B cell (primary cell): ENCODE data around the gene RPL34. TPM values are rescaled to one million over a fixed set of nuclear protein-coding genes. Genes with fewer than 3 reads are reported as not detected.

Source experiments
- ATAC-seq: fragments of 200-7000 bp; cut with Tn5 transposase; one replicate; pipeline ENCODE4 v1.10.0; 2021; ENCODE audit warnings: low read depth, mild to moderate bottlenecking, moderate number of reproducible peaks, moderate library complexity
- CTCF ChIA-PET: fragments of 350-600 bp; sonication (Branson Sonifier 250); formaldehyde crosslinking; loops from one replicate; lab custom pipeline; 2021; ENCODE audit warnings: antibody characterized with exemption, inconsistent platforms; lab: Charles Lee
- POLR2A ChIA-PET: fragments of 350-600 bp; sonication (Branson Sonifier 250); formaldehyde crosslinking; loops from one replicate; lab custom pipeline; 2021; ENCODE audit warnings: antibody characterized with exemption; lab: Charles Lee
- DNase-seq: peaks from one replicate; pipeline ENCODE4 v3.0.0; 2013
- H2AFZ ChIP-seq: 2 replicates; pipeline ENCODE4 v1.6.1; 2012; ENCODE audit warnings: mild to moderate bottlenecking, low read depth, low read length; ENCODE audit not compliant: insufficient read depth, poor library complexity, severe bottlenecking
- H3K27ac ChIP-seq, 2 donors: 1 replicate in 1 of 2; 2 replicates in 1 of 2; pipeline ENCODE4 v1.5.1; 2012 to 2013; ENCODE audit warnings: low read length in 2 of 2, mild to moderate bottlenecking in 2 of 2, moderate library complexity in 1 of 2
- H3K27me3 ChIP-seq, 4 experiments: fragments of 200-600 bp in 1 of 4; sonication (generic) in 1 of 4; replicated peaks in 1 of 4; 1 replicate in 2 of 4; 2 replicates in 2 of 4; pipeline versions ENCODE4 v1.6.1 to v1.7.0; 2013 to 2016; ENCODE audit warnings: low read length in 3 of 4, mild to moderate bottlenecking in 2 of 4, mixed read lengths in 1 of 4, moderate library complexity in 1 of 4; ENCODE audit not compliant: insufficient read depth in 4 of 4, control insufficient read depth in 3 of 4; ENCODE audit errors: control extremely low read depth in 1 of 4
- H3K36me3 ChIP-seq, 2 experiments: replicated peaks in 1 of 2; 1 replicate in 1 of 2; 2 replicates in 1 of 2; pipeline versions ENCODE4 v1.6.1 to v1.7.1; 2013; ENCODE audit warnings: low read length in 1 of 2; ENCODE audit not compliant: insufficient read depth in 2 of 2, control insufficient read depth in 1 of 2; ENCODE audit errors: control extremely low read depth in 1 of 2, extremely low read depth in 1 of 2
- H3K4me1 ChIP-seq, 2 donors: fragments of 200-600 bp in 1 of 2; sonication (generic) in 1 of 2; 1 replicate in 1 of 2; 2 replicates in 1 of 2; pipeline versions ENCODE4 v1.5.1 to v1.6.1; 2013 to 2017; ENCODE audit warnings: low read length in 2 of 2; ENCODE audit not compliant: control insufficient read depth in 2 of 2, insufficient read depth in 2 of 2
- H3K4me2 ChIP-seq: replicated peaks from 2 replicates; pipeline ENCODE3; 2012; ENCODE audit warnings: mild to moderate bottlenecking, low read depth, low read length; ENCODE audit not compliant: poor library complexity, severe bottlenecking
- H3K4me3 ChIP-seq, 5 experiments: fragments of 200-600 bp in 1 of 5; sonication (generic) in 1 of 5; 1 replicate in 3 of 5; 2 replicates in 2 of 5; pipeline versions ENCODE4 v1.5.1 to v1.7.0; 2011 to 2016; ENCODE audit warnings: low read length in 4 of 5, mild to moderate bottlenecking in 4 of 5, low read depth in 2 of 5, control low read depth in 1 of 5, moderate library complexity in 1 of 5; ENCODE audit not compliant: insufficient read depth in 1 of 5; ENCODE audit errors: control extremely low read depth in 1 of 5, extremely low read depth in 1 of 5
- H3K79me2 ChIP-seq: fragments of 200-600 bp; sonication (generic); one replicate; pipeline ENCODE4 v1.6.0; 2016; ENCODE audit warnings: low read length; ENCODE audit not compliant: control insufficient read depth, insufficient read depth
- H3K9ac ChIP-seq: fragments of 200-600 bp; sonication (generic); 2 replicates; pipeline ENCODE4 v1.6.1; 2017; ENCODE audit warnings: mild to moderate bottlenecking, low read length, moderate library complexity
- H3K9me3 ChIP-seq, 3 donors: one replicate each; pipeline versions ENCODE4 v1.6.1 to v1.7.1; 2013; ENCODE audit warnings: low read length in 2 of 3; ENCODE audit not compliant: control insufficient read depth in 2 of 3, insufficient read depth in 1 of 3; ENCODE audit errors: control extremely low read depth in 1 of 3
- H4K20me1 ChIP-seq: 2 replicates; pipeline ENCODE4 v1.6.0; 2012; ENCODE audit warnings: mild to moderate bottlenecking, low read length; ENCODE audit not compliant: insufficient read depth, control insufficient read depth, poor library complexity, severe bottlenecking
- H3K27ac Mint-ChIP-seq: one replicate; pipeline ENCODE4 v1.8.0; 2021; ENCODE audit warnings: mixed read lengths
- H3K27me3 Mint-ChIP-seq: one replicate; pipeline ENCODE4 v1.8.0; 2021; ENCODE audit warnings: mixed read lengths
- H3K4me1 Mint-ChIP-seq: one replicate; pipeline ENCODE4 v1.8.0; 2021; ENCODE audit warnings: mixed read lengths
- H3K4me3 Mint-ChIP-seq: one replicate; pipeline ENCODE4 v1.8.0; 2021; ENCODE audit warnings: mixed read lengths
- H3K9me3 Mint-ChIP-seq: one replicate; pipeline ENCODE4 v1.8.0; 2022; ENCODE audit warnings: mixed read lengths; ENCODE audit not compliant: insufficient read depth
- EZH2 ChIP-seq: IDR thresholded peaks from 2 replicates; pipeline ENCODE4 v1.6.1; 2012; ENCODE audit warnings: borderline replicate concordance, low read depth, mild to moderate bottlenecking, moderate library complexity, low read length; ENCODE audit not compliant: insufficient read depth, poor library complexity, severe bottlenecking
- WGBS: methylation state at CpG from one replicate; pipeline ENCODE4 v1.1.5; 2013; ENCODE audit warnings: missing lambda C conversion rate; ENCODE audit not compliant: insufficient coverage; 5-methylcytosine and 5-hydroxymethylcytosine counted together
- intact Hi-C: fragments of 100-400 bp; cut with micrococcal nuclease; formaldehyde crosslinking; loops from one replicate; pipeline ENCODE4 v1.10.0; 2022
- polyA plus RNA-seq: library from polyadenylated mRNA; depleted of rRNA; stranded (reverse); fragments of >200 nt; gene quantifications from 2 replicates; pipeline ENCODE4 v1.2.3, GENCODE V29; 2012
- total RNA-seq, 2 donors: library from RNA; stranded (reverse); fragments of 120-200 nt in 1 of 2; gene quantifications; 1 replicate in 1 of 2; 2 replicates in 1 of 2; pipeline versions ENCODE4 v1.2.3 to v1.2.4, GENCODE V29; 2013 to 2022
- TF ChIP-seq, protein P1 (sequence below): fragments of 200-600 bp; IDR thresholded peaks from one replicate; pipeline ENCODE4 v1.8.0; 2022; ENCODE audit warnings: antibody characterized with exemption, mild to moderate bottlenecking

The RPL34 gene
- total and polyA plus RNA-seq, 2 donors (not counting 1 experiment from before 2014, with no cell fraction given) = 2,267 to 4,160 TPM

DNA sequence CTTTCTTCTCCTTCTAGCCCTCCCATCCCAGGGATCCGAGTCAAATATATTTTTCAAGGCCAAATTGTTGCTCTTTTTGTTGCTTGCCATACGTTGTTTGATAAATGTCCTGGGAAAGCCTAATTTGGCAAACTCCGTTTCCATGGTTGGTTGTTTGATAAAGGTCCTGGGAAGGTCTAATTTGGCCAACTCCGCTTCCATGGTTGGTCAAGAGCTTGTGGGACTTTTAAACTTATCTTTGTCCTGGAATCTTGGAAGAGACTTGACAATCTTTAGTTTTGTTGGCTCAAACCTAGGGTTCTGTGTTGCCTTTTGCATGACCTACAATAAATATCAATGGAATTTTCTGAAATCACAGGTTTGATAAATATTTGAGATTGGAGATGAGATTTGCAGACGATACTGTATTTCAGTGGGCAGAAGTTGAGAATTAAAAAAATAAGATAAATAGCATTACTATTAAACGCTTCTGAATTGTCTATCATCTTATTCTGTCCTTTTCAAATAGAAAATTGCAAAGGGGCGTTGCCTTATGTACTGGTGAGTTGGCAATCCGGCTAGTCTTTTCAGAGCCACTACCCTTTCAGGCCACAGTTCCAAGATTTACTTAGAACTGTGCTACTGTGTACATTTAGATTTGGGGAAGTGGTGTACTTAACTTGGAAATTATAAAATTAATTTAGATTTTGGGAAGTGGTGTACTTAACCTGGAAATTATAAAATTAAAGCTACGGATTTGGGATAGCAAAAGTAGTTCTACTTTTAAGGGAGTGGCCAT is 30.8 kb downstream of the RPL34 start:
- H3K9me3 Mint-ChIP-seq = no peaks in the 10 kb centered on the region
- H3K4me1 Mint-ChIP-seq = peaks cover 37% of the 10 kb centered on the region
- H3K27ac Mint-ChIP-seq = peak overlapping the region; percentile 96
- H3K27ac ChIP-seq = peak overlapping the region; percentile 77 to 91
- POLR2A ChIA-PET = interaction anchor here (2.0 kb wide), 1 partner anchor 30 kb away, joined by 11 read pairs; the partner anchor contains the start of gene RPL34
- peak overlapping the region; percentile 94 for H2AFZ ChIP-seq
- no peaks in the 10 kb centered on the region for H3K9me3 ChIP-seq
- H3K36me3 ChIP-seq = peaks cover 0 to 2% of the 10 kb centered on the region in 2 experiments
- H3K4me3 ChIP-seq = peak overlapping the region; percentile 79 to 96 (median 87)
- intact Hi-C loops = loop anchor here (2.0 to 10.0 kb wide), 2 partner anchors 782 to 1164 kb away; partner anchors contain the start of genes GAR1 and SEC24B
- H3K79me2 ChIP-seq = peaks cover 42% of the 10 kb centered on the region
- peak overlapping the region; percentile 93 for H3K9ac ChIP-seq
- peak; percentile 13 for DNase-seq
- 5% methylated on average over 4 of the region's 9 CpGs for WGBS
- H3K27me3 Mint-ChIP-seq = no peaks in the 10 kb centered on the region
- no peaks in the 10 kb centered on the region for H3K27me3 ChIP-seq
- TF ChIP-seq, protein P1, sequence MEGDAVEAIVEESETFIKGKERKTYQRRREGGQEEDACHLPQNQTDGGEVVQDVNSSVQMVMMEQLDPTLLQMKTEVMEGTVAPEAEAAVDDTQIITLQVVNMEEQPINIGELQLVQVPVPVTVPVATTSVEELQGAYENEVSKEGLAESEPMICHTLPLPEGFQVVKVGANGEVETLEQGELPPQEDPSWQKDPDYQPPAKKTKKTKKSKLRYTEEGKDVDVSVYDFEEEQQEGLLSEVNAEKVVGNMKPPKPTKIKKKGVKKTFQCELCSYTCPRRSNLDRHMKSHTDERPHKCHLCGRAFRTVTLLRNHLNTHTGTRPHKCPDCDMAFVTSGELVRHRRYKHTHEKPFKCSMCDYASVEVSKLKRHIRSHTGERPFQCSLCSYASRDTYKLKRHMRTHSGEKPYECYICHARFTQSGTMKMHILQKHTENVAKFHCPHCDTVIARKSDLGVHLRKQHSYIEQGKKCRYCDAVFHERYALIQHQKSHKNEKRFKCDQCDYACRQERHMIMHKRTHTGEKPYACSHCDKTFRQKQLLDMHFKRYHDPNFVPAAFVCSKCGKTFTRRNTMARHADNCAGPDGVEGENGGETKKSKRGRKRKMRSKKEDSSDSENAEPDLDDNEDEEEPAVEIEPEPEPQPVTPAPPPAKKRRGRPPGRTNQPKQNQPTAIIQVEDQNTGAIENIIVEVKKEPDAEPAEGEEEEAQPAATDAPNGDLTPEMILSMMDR = no peak
- TF ChIP-seq EZH2 = no peak
- H3K4me3 Mint-ChIP-seq = peak overlapping the region; percentile 95
- CTCF ChIA-PET = interaction anchor here (1.6 kb wide), 1 partner anchor 32 kb away, joined by 7 read pairs; no protein-coding TSS in a partner anchor
- ATAC-seq = no peak
- H3K4me1 ChIP-seq = peaks cover 9 to 15% of the 10 kb centered on the region in 2 donors
- H4K20me1 ChIP-seq = peaks cover 11% of the 10 kb centered on the region
- H3K4me2 ChIP-seq = peak overlapping the region; percentile 83

DNA sequence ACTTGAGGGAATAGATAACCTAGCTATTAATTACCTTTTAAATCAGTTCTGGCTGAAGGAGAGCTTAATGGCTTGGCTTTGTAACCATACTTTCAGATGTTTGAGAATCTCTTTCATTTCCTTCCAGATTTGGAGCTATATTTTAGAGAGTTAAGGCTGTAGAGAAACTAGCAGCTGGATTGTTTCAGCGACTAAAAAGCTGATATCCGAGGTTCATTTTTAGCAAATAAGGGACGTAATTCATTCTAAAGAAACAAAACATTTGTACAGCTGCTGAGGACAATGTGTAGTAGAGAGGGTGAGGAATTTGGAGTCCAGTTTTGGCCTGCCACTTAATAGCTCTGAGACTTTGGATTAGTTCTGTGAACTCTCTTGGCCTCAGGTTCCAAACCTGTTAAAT is 42.3 kb downstream of the RPL34 start:
- no peak overlapping the region for H3K4me3 Mint-ChIP-seq
- H3K27ac Mint-ChIP-seq = no peak overlapping the region
- H4K20me1 ChIP-seq = no peaks in the 10 kb centered on the region
- no peak overlapping the region for H3K4me3 ChIP-seq
- H3K4me1 ChIP-seq = no peaks in the 10 kb centered on the region
- ChIA-PET POLR2A (no interaction called here), CTCF (no interaction called here)
- H3K9me3 Mint-ChIP-seq = no peaks in the 10 kb centered on the region
- intact Hi-C loops = no loop called here
- no peaks in the 10 kb centered on the region for H3K9me3 ChIP-seq
- no peaks in the 10 kb centered on the region for H3K27me3 Mint-ChIP-seq
- DNase-seq (no peak), ATAC-seq (no peak)
- no peaks in the 10 kb centered on the region for H3K4me1 Mint-ChIP-seq
- H3K4me2 ChIP-seq = no peak overlapping the region
- peaks cover 18 to 35% of the 10 kb centered on the region in 2 experiments for H3K36me3 ChIP-seq
- no peak for TF ChIP-seq EZH2
- H3K79me2 ChIP-seq = no peaks in the 10 kb centered on the region
- H3K27me3 ChIP-seq = no peaks in the 10 kb centered on the region
- no peak overlapping the region for H3K27ac ChIP-seq
- no peak overlapping the region for H2AFZ ChIP-seq
- H3K9ac ChIP-seq = no peak overlapping the region
- no CpG with 5 or more reads among the region's 3 CpGs for WGBS
